Colonic mucosa (tissue), 4 donors: Measurements from ENCODE around the gene TMEM117. TPM values are rescaled to one million over a fixed set of nuclear protein-coding genes. Genes with fewer than 3 reads are reported as not detected.

Source experiments
- DNase-seq: peaks from one replicate; pipeline ENCODE4 v3.0.0-alpha.2; 2020
- H3K27ac ChIP-seq: fragments of 200-600 bp; one replicate; pipeline ENCODE4 v1.8.0; 2021
- H3K27me3 ChIP-seq: fragments of 200-600 bp; one replicate; pipeline ENCODE4 v1.8.0; 2021
- H3K36me3 ChIP-seq: fragments of 200-600 bp; one replicate; pipeline ENCODE4 v1.8.0; 2021
- H3K4me1 ChIP-seq: fragments of 200-600 bp; one replicate; pipeline ENCODE4 v1.8.0; 2021; ENCODE audit warnings: mild to moderate bottlenecking
- H3K4me3 ChIP-seq: fragments of 200-600 bp; one replicate; pipeline ENCODE4 v1.8.0; 2021
- H3K9ac ChIP-seq, 2 donors: one replicate each; pipeline ENCODE4 v1.7.0; 2013; ENCODE audit warnings: control low read depth in 2 of 2, low read depth in 2 of 2, low read length in 2 of 2
- H3K9me3 ChIP-seq: fragments of 200-600 bp; one replicate; pipeline ENCODE4 v1.8.0; 2021
- intact Hi-C: fragments of 100-400 bp; cut with DNase I; formaldehyde crosslinking; loops from one replicate; pipeline ENCODE4 v1.14.1; 2022
- total RNA-seq, 2 donors: library from RNA; stranded (reverse); fragmentation: NEBNext Ultra II Directional in 1 of 2; extraction: Animal tissue kit (Norgen Biotek cat#: 25700) in 1 of 2; gene quantifications; one replicate each; pipeline ENCODE4 v1.2.1, GENCODE V29; 2021
- TF ChIP-seq, protein P1 (sequence below): fragments of 200-600 bp; IDR thresholded peaks from one replicate; pipeline ENCODE4 v1.8.0; 2022; ENCODE audit warnings: antibody characterized with exemption, mild to moderate bottlenecking
- donor health status: healthy.
- donor health status: DM: no; HTN: no; CAD: no.
- donor health status: DM: no; HTN: no; CAD: no.

The TMEM117 gene
- total RNA-seq, 2 donors from 2014 or later, result 7.4 to 8.0 TPM

GRCh38 chr12:44358636-44359035 lies 522.8 kb downstream of the TMEM117 start:
- Histone ChIP-seq H3K4me1 (no peaks in the 10 kb centered on the region), H3K27me3 (no peaks in the 10 kb centered on the region), H3K4me3 (no peak overlapping the region), H3K9me3 (no peaks in the 10 kb centered on the region), H3K36me3 (no peaks in the 10 kb centered on the region), H3K27ac (no peak overlapping the region), H3K9ac (no peak overlapping the region)
- TF ChIP-seq, protein P1, sequence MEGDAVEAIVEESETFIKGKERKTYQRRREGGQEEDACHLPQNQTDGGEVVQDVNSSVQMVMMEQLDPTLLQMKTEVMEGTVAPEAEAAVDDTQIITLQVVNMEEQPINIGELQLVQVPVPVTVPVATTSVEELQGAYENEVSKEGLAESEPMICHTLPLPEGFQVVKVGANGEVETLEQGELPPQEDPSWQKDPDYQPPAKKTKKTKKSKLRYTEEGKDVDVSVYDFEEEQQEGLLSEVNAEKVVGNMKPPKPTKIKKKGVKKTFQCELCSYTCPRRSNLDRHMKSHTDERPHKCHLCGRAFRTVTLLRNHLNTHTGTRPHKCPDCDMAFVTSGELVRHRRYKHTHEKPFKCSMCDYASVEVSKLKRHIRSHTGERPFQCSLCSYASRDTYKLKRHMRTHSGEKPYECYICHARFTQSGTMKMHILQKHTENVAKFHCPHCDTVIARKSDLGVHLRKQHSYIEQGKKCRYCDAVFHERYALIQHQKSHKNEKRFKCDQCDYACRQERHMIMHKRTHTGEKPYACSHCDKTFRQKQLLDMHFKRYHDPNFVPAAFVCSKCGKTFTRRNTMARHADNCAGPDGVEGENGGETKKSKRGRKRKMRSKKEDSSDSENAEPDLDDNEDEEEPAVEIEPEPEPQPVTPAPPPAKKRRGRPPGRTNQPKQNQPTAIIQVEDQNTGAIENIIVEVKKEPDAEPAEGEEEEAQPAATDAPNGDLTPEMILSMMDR, result no peak
- intact Hi-C loops, result no loop called here
- DNase-seq, result no peak

DNA sequence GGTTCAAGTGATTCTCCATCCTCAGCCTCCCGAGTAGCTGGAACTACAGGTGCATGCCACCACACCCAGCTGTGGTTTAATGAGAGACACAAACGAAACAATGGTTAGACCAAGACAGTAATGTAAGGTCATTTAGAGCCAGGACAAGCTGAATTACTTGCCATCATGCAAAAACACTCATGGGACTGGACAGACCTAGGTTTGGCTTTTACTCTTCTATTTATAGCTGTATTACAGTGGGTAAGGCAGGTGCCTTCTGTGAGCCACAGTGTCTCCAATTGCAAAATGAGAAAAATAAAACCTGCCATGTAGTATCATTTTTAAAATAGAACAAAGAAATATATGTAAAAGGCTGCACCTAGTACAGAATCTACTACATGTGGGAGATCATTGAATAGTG lies 527.1 kb downstream of the TMEM117 start:
- TF ChIP-seq, protein P1, result no peak
- intact Hi-C loops, result no loop called here
- H3K4me1 ChIP-seq, result no peaks in the 10 kb centered on the region
- no peaks in the 10 kb centered on the region for H3K9me3 ChIP-seq
- H3K27ac ChIP-seq, result no peak overlapping the region
- DNase-seq, result no peak
- no peak overlapping the region for H3K4me3 ChIP-seq
- H3K9ac ChIP-seq, result no peak overlapping the region
- no peaks in the 10 kb centered on the region for H3K36me3 ChIP-seq
- no peaks in the 10 kb centered on the region for H3K27me3 ChIP-seq

GRCh38 chr12:44367136-44367535 lies 531.3 kb downstream of the TMEM117 start:
- no peaks in the 10 kb centered on the region for H3K36me3 ChIP-seq
- DNase-seq, result no peak
- no peak overlapping the region for H3K27ac ChIP-seq
- no peak overlapping the region for H3K4me3 ChIP-seq
- H3K4me1 ChIP-seq, result no peaks in the 10 kb centered on the region
- H3K27me3 ChIP-seq, result no peaks in the 10 kb centered on the region
- intact Hi-C loops, result no loop called here
- no peaks in the 10 kb centered on the region for H3K9me3 ChIP-seq
- TF ChIP-seq, protein P1, result no peak
- no peak overlapping the region for H3K9ac ChIP-seq

DNA sequence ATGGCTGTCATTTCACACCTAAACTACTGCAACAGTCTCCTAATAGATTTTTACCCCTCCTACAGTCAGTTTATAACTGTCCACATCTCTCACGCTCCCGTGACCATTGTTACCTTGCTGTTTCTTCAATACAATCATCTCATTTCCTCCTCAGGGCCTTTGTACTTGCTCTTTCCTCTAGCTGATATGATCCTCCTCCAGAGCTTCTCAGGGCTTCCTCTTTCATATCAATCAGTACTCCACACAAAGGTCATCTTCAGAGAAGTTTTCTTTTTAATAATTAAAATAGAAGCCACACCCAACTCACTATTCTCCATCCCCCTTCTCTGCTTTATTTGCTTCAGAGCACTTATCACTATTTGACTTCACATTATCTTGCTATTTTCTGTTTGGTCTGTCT lies 532.0 kb downstream of the TMEM117 start:
- H3K9ac ChIP-seq, result no peak overlapping the region
- H3K27me3 ChIP-seq, result no peaks in the 10 kb centered on the region
- H3K9me3 ChIP-seq, result no peaks in the 10 kb centered on the region
- H3K4me1 ChIP-seq, result no peaks in the 10 kb centered on the region
- TF ChIP-seq, protein P1, result no peak
- DNase-seq, result no peak
- H3K27ac ChIP-seq, result no peak overlapping the region
- H3K4me3 ChIP-seq, result no peak overlapping the region
- intact Hi-C loops, result no loop called here
- no peaks in the 10 kb centered on the region for H3K36me3 ChIP-seq

DNA sequence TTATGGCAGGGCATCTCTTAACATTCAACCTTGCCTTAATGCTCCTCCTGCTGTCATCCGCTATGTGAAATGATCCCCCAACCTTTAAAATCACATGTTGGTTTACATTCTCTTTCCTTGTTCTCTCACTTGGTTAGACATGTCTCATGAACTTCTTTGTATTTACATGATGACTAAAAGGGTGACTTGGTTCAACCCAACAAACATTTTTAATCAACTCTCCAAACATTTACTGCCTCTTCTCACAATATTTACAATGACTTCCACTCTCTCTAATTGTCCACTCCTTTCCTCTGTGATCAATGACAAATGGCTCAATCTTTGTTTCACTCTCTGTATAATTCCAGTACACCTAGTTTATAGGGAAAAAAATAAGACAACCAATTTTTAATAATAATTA lies 534.1 kb downstream of the TMEM117 start:
- no peak overlapping the region for H3K4me3 ChIP-seq
- no peaks in the 10 kb centered on the region for H3K36me3 ChIP-seq
- no peak for DNase-seq
- H3K4me1 ChIP-seq, result no peaks in the 10 kb centered on the region
- TF ChIP-seq, protein P1, result no peak
- H3K9ac ChIP-seq, result no peak overlapping the region
- no peak overlapping the region for H3K27ac ChIP-seq
- no peaks in the 10 kb centered on the region for H3K27me3 ChIP-seq
- H3K9me3 ChIP-seq, result no peaks in the 10 kb centered on the region
- intact Hi-C loops, result no loop called here

DNA sequence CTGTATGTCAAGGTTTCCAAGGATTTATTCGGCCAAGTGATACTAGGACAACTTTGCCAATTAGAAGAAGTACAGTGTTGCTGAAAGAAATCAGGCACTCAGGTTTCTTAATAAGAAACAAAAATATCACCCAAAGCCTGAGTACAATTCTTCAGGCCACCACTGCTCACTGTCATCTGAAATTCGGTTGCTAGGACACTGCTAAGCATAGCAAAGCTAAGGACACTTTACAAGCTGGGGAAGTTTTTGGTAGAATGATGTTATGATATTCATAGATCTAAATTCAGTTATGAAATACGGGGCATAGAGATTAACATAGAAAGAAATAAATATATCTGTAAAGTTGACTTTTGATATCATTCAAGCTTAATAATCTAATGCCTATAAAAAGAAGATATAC lies 535.1 kb downstream of the TMEM117 start:
- no peak for DNase-seq
- Histone ChIP-seq H3K36me3 (no peaks in the 10 kb centered on the region), H3K9ac (no peak overlapping the region), H3K4me1 (no peaks in the 10 kb centered on the region), H3K4me3 (no peak overlapping the region), H3K27ac (no peak overlapping the region), H3K9me3 (no peaks in the 10 kb centered on the region), H3K27me3 (no peaks in the 10 kb centered on the region)
- intact Hi-C loops, result no loop called here
- TF ChIP-seq, protein P1, result no peak
